ENCODE results near the gene NLRC5. TPM values are rescaled to one million over a fixed set of nuclear protein-coding genes. Genes with fewer than 3 reads are reported as not detected.

The NLRC5 gene
- total and polyA plus RNA-seq, 7 experiments from 2014 or later = 76.0 to 615 (median 392) TPM

DNA sequence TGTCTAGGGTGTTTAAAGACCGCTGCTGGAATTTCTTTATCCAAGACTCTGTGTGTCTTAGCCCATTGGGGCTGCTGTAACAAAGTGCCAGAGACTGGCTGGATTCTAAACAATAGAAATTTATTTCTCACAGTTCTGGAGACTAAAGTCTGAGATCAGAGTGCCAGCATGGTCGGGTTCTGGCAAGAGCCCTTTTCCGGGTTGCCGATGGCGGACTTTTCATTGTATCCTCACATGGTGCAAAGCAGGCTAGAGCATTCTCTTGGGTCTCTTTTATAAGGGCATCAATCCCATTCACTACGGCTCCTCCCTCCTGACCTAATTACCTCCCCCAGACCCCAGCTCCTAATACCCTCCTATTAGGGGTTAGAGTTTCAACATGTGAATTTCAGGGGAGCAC lies 9.5 kb downstream of the NLRC5 start:
- peaks cover 76 to 99% (median 90%) of the 10 kb centered on the region in 7 donors for H3K4me1 Mint-ChIP-seq
- DNase-seq (no peak), ATAC-seq (no peak)
- H3K27me3 Mint-ChIP-seq = no peaks in the 10 kb centered on the region
- POLR2A ChIA-PET = interaction anchor here (0.9 to 12.9 kb wide), 9 partner anchors 8 to 66 kb away, joined by 3 to 182 read pairs (median 4); partner anchors contain the start of gene NLRC5
- Histone ChIP-seq H3K27ac (ENCODE audit: low read depth, low read length) (peak overlapping the region; percentile 77), H3K27me3 (ENCODE audit: control insufficient read depth in 2 of 2, insufficient read depth in 2 of 2, low read length in 2 of 2) (no peaks in the 10 kb centered on the region), H3K36me3 (ENCODE audit: control insufficient read depth in 2 of 3, insufficient read depth in 3 of 3, low read length in 3 of 3) (peaks cover 0 to 18% (median 0%) of the 10 kb centered on the region in 3 experiments), H3K4me1 (ENCODE audit: control insufficient read depth in 2 of 2, insufficient read depth in 2 of 2, low read length in 2 of 2) (peaks cover 77 to 80% of the 10 kb centered on the region in 2 donors), H3K9me3 (ENCODE audit: control insufficient read depth in 2 of 3, low read length in 3 of 3) (no peaks in the 10 kb centered on the region), H3K4me3 (ENCODE audit: low read length) (peak overlapping the region; percentile 33)
- CTCF ChIA-PET = interaction anchor here (0.6 to 1.7 kb wide), 4 partner anchors 9 to 34 kb away, joined by 3 to 4 read pairs (median 3); no protein-coding TSS in a partner anchor
- peak overlapping the region; percentile 46 to 98 (median 74) for H3K4me3 Mint-ChIP-seq
- H3K9me3 Mint-ChIP-seq = no peaks in the 10 kb centered on the region
- H3K36me3 Mint-ChIP-seq = peaks cover 3 to 45% (median 22%) of the 10 kb centered on the region in 5 donors
- intact Hi-C loops (cut with micrococcal nuclease) = loop anchor here in 1 of 2 donors (1.0 to 2.0 kb wide), 2 partner anchors 10 to 16 kb away; partner anchors contain the start of gene NLRC5
- H3K27ac Mint-ChIP-seq = peak overlapping the region; percentile 74 to 93 (median 91)

DNA sequence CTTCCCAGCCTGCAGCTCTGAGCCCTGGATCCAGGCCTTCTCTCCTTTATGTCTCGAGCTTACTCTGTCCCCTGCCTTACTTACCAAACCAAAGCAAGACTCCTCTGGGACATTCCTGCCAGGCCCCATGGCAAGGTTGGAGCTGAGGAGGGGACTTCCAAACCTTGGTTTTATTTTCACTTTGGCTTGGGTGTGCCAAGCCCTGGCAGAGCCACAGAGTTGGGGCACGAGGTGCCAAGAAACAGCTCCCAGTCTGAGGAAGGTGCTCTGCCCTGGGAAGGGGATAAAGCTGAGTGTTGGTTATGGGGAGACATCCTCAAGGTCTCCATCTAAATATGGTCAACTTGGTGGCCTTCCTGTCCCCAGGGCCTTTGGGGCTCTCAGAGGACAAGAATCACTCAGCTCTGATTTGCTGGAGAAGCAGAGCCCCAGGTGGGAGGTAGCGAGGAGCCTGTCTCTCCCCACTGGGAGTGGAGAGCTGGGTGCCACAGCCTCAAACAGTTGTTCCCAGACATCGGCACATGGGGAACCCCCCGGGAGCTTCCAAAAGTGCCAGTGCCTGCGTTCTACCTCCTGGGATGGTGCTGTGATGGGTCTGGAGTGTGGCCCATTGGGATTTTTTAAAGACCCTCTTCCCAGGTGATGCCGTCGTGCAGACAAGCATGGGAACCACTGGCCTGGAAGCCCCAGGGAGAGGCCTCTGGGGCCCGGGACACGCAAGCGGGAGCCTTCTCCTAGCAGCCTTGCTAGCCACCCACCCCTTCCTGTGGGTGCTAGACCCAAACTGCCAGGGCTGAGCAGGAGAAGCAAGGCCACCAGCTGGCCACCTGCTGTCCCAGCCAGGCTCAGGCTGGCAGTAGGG lies 10.3 kb downstream of the NLRC5 start:
- ATAC-seq = peak; percentile 82
- Histone ChIP-seq H3K9me3 (ENCODE audit: control insufficient read depth in 2 of 3, low read length in 3 of 3) (no peaks in the 10 kb centered on the region), H3K36me3 (ENCODE audit: control insufficient read depth in 2 of 3, insufficient read depth in 3 of 3, low read length in 3 of 3) (peaks cover 0 to 26% (median 3%) of the 10 kb centered on the region in 3 experiments), H3K4me3 (ENCODE audit: low read length) (peak overlapping the region; percentile 33), H3K27me3 (ENCODE audit: control insufficient read depth in 2 of 2, insufficient read depth in 2 of 2, low read length in 2 of 2) (no peaks in the 10 kb centered on the region), H3K4me1 (ENCODE audit: control insufficient read depth in 2 of 2, insufficient read depth in 2 of 2, low read length in 2 of 2) (peaks cover 79 to 80% of the 10 kb centered on the region in 2 donors), H3K27ac (ENCODE audit: low read depth, low read length) (peak overlapping the region; percentile 77)
- peaks cover 8 to 46% (median 26%) of the 10 kb centered on the region in 5 donors for H3K36me3 Mint-ChIP-seq
- peak overlapping the region; percentile 74 to 93 (median 91) for H3K27ac Mint-ChIP-seq
- POLR2A ChIA-PET = interaction anchor here (0.7 to 12.9 kb wide), 13 partner anchors 9 to 98 kb away, joined by 3 to 182 read pairs (median 3); partner anchors contain the start of gene NLRC5
- no peaks in the 10 kb centered on the region for H3K9me3 Mint-ChIP-seq
- no peaks in the 10 kb centered on the region for H3K27me3 Mint-ChIP-seq
- H3K4me3 Mint-ChIP-seq = peak overlapping the region; percentile 46 to 98 (median 74)
- CTCF ChIA-PET = interaction anchor here (0.6 to 1.7 kb wide), 5 partner anchors 10 to 35 kb away, joined by 3 to 7 read pairs (median 3); no protein-coding TSS in a partner anchor
- intact Hi-C loops (cut with micrococcal nuclease) = loop anchor here (1.0 to 2.0 kb wide), 3 partner anchors 10 to 15 kb away; partner anchors contain the start of gene NLRC5 (in 1 of the 2)
- H3K4me1 Mint-ChIP-seq = peaks cover 73 to 99% (median 90%) of the 10 kb centered on the region in 7 donors
- DNase-seq = peak in 1 of 9 donors; percentile 67

DNA sequence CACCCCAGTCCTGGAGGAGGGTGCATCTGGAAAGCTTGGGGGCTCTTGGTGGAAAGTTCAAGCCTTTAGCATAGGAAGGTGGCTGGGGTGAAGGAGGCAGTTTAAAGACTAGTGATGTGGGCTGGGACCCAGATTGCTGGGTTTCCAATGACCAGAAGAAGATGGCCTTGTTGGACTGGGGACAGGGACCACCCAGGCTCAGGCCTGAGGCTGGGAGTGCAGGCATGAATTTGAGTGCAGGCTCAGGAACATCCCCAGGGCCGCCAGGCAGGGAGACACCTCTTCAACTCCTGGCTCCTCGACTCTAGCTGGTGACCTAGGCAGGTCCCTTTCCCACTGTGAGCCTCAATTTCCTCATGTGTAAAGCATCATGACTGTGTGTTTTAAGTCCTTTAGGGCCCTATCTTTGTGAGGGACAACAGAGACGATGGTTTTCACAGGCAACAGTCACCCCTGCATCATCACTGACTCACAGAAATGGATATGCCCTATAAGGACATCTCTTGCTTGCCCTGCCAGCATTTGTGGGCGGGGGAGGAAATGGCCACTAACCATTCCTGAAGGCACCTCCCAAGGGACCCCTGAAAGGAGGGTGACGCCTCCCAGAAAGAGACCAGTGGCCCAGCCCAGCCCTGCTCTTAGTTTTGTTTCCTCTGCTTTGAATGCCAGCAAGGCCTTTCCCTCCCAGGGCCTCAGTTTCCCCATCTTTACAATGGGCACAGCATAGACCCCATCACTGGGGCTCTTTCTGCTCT lies 11.1 kb downstream of the NLRC5 start:
- Mint-ChIP-seq H3K4me1 (peaks cover 78 to 99% (median 89%) of the 10 kb centered on the region in 7 donors), H3K36me3 (peaks cover 8 to 51% (median 34%) of the 10 kb centered on the region in 5 donors), H3K4me3 (peak overlapping the region; percentile 20 to 98 (median 63)), H3K27me3 (no peaks in the 10 kb centered on the region), H3K9me3 (no peaks in the 10 kb centered on the region), H3K27ac (peak overlapping the region; percentile 74 to 93 (median 91))
- ATAC-seq (peak; percentile 40), DNase-seq (peak in 1 of 9 donors; percentile 55)
- no peaks in the 10 kb centered on the region for H3K27me3 ChIP-seq (ENCODE audit: control insufficient read depth in 2 of 2, insufficient read depth in 2 of 2, low read length in 2 of 2)
- POLR2A ChIA-PET = interaction anchor here (0.9 to 12.9 kb wide), 9 partner anchors 10 to 40 kb away, joined by 3 to 182 read pairs (median 4); partner anchors contain the start of gene NLRC5
- H3K27ac ChIP-seq (ENCODE audit: low read depth, low read length) = peak overlapping the region; percentile 77
- peaks cover 0 to 33% (median 3%) of the 10 kb centered on the region in 3 experiments for H3K36me3 ChIP-seq (ENCODE audit: control insufficient read depth in 2 of 3, insufficient read depth in 3 of 3, low read length in 3 of 3)
- H3K4me1 ChIP-seq (ENCODE audit: control insufficient read depth in 2 of 2, insufficient read depth in 2 of 2, low read length in 2 of 2) = peaks cover 78 to 79% of the 10 kb centered on the region in 2 donors
- CTCF ChIA-PET = interaction anchor here (1.0 to 1.7 kb wide), 2 partner anchors 11 to 33 kb away, joined by 4 to 7 read pairs; no protein-coding TSS in a partner anchor
- H3K4me3 ChIP-seq (ENCODE audit: low read length) = peak overlapping the region; percentile 33
- intact Hi-C loops (cut with micrococcal nuclease) = loop anchor here (1.0 kb wide), 2 partner anchors 9 to 14 kb away; no protein-coding TSS in a partner anchor
- H3K9me3 ChIP-seq (ENCODE audit: control insufficient read depth in 2 of 3, low read length in 3 of 3) = no peaks in the 10 kb centered on the region

DNA sequence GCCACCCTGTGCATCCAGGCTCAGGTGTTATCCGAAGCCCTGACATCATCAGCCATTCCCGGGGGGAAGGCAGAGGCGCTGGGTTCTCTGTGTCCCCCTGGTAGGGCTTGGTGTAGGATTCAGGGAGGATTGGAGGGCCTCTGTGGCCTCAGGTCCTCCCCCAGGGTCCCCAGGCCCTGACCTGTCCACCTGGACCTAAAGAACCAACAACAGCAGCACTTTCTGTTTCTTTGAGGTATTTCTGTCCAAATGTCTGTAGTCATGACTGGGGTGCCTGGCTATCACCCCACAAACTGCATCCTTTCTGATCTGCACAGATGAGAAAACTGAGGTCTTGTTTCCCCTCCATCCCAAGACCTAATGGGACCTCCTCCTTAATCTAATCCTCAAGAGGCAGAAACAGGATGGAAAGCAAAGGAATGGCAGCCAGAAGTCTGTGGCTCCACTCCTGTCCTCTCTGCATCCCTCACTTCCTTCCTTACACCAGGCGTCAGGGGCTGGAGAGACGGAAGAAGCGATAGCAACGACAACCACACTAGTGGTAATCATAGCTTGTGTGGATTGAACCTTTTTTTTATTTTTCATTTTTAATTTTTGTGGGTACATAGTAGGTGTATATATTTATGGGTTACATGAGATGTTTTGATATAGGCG lies 11.8 kb downstream of the NLRC5 start:
- intact Hi-C loops (cut with micrococcal nuclease) = loop anchor here in 1 of 2 donors (1.0 kb wide), 1 partner anchor 8 kb away; no protein-coding TSS in a partner anchor
- Histone ChIP-seq H3K4me1 (ENCODE audit: control insufficient read depth in 2 of 2, insufficient read depth in 2 of 2, low read length in 2 of 2) (peaks cover 75 to 82% of the 10 kb centered on the region in 2 donors), H3K27ac (ENCODE audit: low read depth, low read length) (peak overlapping the region; percentile 77), H3K4me3 (ENCODE audit: low read length) (no peak overlapping the region), H3K36me3 (ENCODE audit: control insufficient read depth in 2 of 3, insufficient read depth in 3 of 3, low read length in 3 of 3) (peaks cover 0 to 33% (median 3%) of the 10 kb centered on the region in 3 experiments), H3K9me3 (ENCODE audit: control insufficient read depth in 2 of 3, low read length in 3 of 3) (no peaks in the 10 kb centered on the region), H3K27me3 (ENCODE audit: control insufficient read depth in 2 of 2, insufficient read depth in 2 of 2, low read length in 2 of 2) (no peaks in the 10 kb centered on the region)
- ChIA-PET CTCF (interaction anchor here (1.2 kb wide), 1 partner anchor 9 kb away, joined by 3 read pairs; no protein-coding TSS in a partner anchor), POLR2A (interaction anchor here (9.5 to 12.9 kb wide), 2 partner anchors 10 to 16 kb away, joined by 88 to 182 read pairs; partner anchors contain the start of gene NLRC5)
- peaks cover 8 to 48% (median 36%) of the 10 kb centered on the region in 5 donors for H3K36me3 Mint-ChIP-seq
- no peaks in the 10 kb centered on the region for H3K27me3 Mint-ChIP-seq
- ATAC-seq (no peak), DNase-seq (no peak)
- peak overlapping the region in 8 of 10 donors; percentile 17 to 75 (median 52) for H3K4me3 Mint-ChIP-seq
- H3K27ac Mint-ChIP-seq = peak overlapping the region; percentile 86 to 95 (median 91)
- H3K4me1 Mint-ChIP-seq = peaks cover 74 to 99% (median 88%) of the 10 kb centered on the region in 7 donors
- H3K9me3 Mint-ChIP-seq = no peaks in the 10 kb centered on the region

DNA sequence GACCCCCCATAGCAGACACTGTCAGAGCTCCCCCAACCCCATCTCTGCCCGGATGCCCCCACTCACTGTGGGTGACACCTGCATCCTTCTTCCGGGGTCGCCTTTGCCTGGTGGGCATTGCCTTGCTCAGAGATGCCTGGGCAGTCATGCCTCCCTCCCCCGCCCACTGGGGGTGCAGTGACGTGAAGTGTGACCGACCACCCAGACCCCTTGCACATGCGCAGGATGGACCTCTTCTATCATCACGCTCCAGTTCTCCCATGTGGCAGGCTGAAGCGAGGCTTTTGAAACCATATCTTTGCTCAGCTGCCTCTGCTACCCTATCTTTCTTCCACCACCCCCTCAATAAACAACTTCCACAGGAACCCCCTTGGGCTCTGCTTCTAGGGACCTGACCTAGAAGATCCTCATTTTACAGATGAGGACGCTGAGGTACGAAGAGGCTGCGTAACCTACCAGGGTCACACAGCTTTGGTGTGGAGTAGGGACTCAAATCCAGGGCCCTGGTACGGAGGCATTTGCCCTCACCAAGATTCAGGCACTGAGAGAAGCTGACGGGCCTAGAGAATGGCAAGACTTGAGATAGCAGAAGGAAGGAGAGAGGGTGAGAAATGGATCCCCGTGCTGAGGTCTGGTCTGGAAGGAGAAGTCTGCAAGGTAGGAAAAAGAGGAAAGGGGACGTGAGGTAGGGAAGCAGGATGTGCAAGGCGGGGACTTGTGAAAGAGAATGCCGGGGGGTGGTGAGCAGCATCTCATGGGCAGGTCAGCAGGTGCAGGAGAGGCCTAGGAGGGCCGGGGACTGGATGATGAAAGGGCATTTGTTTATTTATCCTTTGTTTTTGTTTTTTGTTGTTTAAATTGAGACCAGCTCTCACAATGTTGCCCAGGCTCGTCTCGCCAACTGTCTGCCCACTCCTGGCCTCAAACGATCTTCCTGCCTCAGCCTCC lies 14.4 kb downstream of the NLRC5 start:
- peaks cover 8 to 45% (median 30%) of the 10 kb centered on the region in 5 donors for H3K36me3 Mint-ChIP-seq

More for the DNA sequence above, 14.4 kb downstream of the NLRC5 start:
- Histone ChIP-seq H3K27me3 (ENCODE audit: control insufficient read depth in 2 of 2, insufficient read depth in 2 of 2, low read length in 2 of 2) (no peaks in the 10 kb centered on the region), H3K4me1 (ENCODE audit: control insufficient read depth in 2 of 2, insufficient read depth in 2 of 2, low read length in 2 of 2) (peaks cover 65 to 69% of the 10 kb centered on the region in 2 donors), H3K9me3 (ENCODE audit: control insufficient read depth in 2 of 3, low read length in 3 of 3) (no peaks in the 10 kb centered on the region), H3K36me3 (ENCODE audit: control insufficient read depth in 2 of 3, insufficient read depth in 3 of 3, low read length in 3 of 3) (peaks cover 0 to 24% (median 3%) of the 10 kb centered on the region in 3 experiments), H3K27ac (ENCODE audit: low read depth, low read length) (peak overlapping the region; percentile 54), H3K4me3 (ENCODE audit: low read length) (peak overlapping the region; percentile 25)
- DNase-seq (no peak), ATAC-seq (no peak)
- POLR2A ChIA-PET = interaction anchor here (0.8 to 12.9 kb wide), 8 partner anchors 7 to 297 kb away, joined by 3 to 182 read pairs (median 4); partner anchors contain the start of gene NLRC5
- H3K9me3 Mint-ChIP-seq = no peaks in the 10 kb centered on the region
- H3K27ac Mint-ChIP-seq = peak overlapping the region; percentile 66 to 91 (median 88)
- intact Hi-C loops (cut with micrococcal nuclease) = loop anchor here in 1 of 2 donors (1.0 kb wide), 1 partner anchor 11 kb away; no protein-coding TSS in a partner anchor
- H3K4me3 Mint-ChIP-seq = peak overlapping the region in 9 of 10 donors; percentile 4 to 73 (median 28)
- CTCF ChIA-PET = no interaction called here
- peaks cover 61 to 94% (median 83%) of the 10 kb centered on the region in 7 donors for H3K4me1 Mint-ChIP-seq
- no peaks in the 10 kb centered on the region for H3K27me3 Mint-ChIP-seq
